GM18505 (cell line): ENCODE measurements around the gene CYB5R4.
"Not testable (repeated sequence)": the region's sequence is repeated elsewhere in the genome, so short reads cannot be mapped to it uniquely, and the experiment has no call there.

ENCODE experiments used
- ATAC-seq: cut with Tn5 transposase; IDR thresholded peaks from one replicate; pipeline ENCODE4 v1.9.1; 2021; ENCODE audit not compliant: unreplicated experiment
- POLR2A ChIP-seq: IDR thresholded peaks from 4 replicates; pipeline ENCODE4 v1.6.1; 2011; ENCODE audit warnings: borderline replicate concordance; ENCODE audit not compliant: insufficient read depth, insufficient read length; ENCODE audit errors: extremely low read depth

The CYB5R4 gene

GRCh38 chr6:83908813-83909212, 49.3 kb downstream of the CYB5R4 start:
- no peak for TF ChIP-seq POLR2A
- no peak for ATAC-seq

DNA sequence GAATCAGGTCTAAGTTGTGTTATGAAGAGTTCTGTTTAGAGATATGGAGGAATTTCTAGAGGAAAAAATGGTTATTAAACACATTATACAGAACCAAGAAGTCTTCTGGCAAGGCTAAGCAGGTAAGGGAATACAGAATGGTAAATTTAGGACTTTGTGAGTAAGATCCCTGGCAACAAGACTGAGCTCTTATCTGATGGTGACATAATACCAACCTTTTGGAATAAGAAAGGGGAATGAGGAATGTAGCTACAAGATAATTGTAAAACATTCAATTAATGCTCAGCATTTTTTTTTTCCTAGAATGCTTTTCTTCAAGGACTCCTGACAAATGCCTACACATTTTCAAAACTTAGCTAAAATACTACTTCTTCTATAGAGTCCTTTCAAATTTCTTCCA, 51.8 kb downstream of the CYB5R4 start:
- no peak for TF ChIP-seq POLR2A
- no peak for ATAC-seq

GRCh38 chr6:83914953-83915352, 55.5 kb downstream of the CYB5R4 start:
- no peak for TF ChIP-seq POLR2A
- ATAC-seq: no peak

GRCh38 chr6:83917001-83917400, 57.5 kb downstream of the CYB5R4 start:
- no peak for ATAC-seq
- TF ChIP-seq POLR2A: no peak

DNA sequence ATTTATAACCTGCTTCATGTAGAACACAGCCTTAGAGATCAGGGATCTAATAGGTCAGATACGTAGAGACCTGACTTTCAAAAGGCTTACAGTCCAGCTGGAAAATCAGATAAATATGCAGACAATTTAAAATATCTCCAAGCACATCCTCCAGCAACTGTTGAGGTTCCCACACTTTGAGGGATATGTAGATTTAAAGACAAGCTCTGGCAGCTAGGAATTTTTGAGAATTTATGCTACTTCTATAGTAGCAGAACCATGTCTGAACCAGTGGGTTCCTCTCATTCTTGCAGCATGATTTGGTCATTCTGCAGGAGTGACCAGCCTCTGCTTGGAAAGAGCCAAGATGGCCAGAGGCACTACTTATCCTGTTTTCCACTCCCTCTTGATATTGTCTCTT, 60.5 kb downstream of the CYB5R4 start:
- no peak for ATAC-seq
- no peak for TF ChIP-seq POLR2A

DNA sequence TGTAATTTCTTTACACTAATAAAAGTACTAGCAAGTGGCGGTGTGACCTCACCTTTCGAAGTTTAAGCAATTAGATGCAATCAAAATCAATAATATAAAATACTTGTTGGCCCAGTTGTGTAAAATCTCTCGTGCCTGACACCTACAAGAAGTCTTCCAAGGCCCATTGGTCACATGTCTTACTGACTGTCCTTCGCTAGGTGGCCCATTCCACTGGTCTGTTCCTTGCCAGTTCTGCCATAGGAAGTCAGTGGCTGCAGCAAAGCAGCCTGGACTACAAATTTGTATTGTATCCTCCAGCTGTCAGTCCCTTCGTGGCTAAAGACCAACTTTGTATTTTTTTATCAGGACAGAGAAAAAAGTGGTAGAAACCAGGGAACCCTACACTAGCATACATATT, 61.8 kb downstream of the CYB5R4 start:
- no peak for ATAC-seq

GRCh38 chr6:83927470-83927869, 68.0 kb downstream of the CYB5R4 start:
- ATAC-seq: no peak
- TF ChIP-seq POLR2A: no peak

More for the DNA sequence above, 61.8 kb downstream of the CYB5R4 start:
- TF ChIP-seq POLR2A: no peak

DNA sequence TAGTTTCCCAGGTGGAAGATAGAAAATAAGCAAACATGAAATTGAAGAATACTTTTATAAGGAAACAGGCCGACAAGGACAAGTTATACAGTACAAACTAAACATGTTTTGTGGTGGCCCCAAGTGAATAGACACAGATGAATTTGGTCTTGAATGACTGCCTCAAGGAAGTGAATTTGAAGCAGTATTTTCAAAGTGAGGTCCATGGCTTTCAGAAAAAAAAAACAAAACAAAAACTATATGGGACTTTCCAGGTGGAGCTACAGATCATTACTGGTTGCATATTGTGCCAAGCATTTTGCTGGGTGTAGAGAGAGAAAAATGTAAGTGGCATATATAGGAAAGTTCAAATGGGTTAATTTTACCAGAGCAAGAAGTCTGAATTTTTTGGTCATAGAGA, 68.8 kb downstream of the CYB5R4 start:
- no peak for TF ChIP-seq POLR2A
- no peak for ATAC-seq

DNA sequence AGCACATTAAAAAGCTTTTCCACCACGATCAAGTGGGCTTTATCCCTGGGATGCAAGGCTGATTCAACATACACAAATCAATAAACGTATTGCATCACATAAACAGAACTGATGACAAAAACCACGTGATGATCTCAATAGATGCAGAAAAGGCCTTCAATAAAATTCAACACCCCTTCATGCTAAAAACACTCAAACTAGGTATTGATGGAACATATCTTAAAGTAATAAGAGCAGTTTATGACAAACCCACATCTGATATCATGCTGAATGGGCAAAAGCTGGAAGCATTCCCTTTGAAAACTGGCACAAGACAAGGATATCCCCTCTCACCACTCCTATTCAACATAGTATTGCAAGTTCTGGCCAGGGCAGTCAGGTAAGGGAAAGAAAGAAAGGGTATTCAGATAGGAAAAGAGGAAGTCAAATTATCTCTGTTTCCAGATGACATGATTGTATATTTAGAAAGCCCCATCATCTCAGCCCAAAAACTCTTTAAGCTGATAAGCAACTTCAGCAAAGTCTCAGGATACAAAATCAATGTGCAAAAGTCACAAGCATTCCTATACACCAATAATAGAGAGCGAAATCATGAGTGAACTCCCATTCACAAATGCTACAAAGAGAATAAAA, 86.8 kb downstream of the CYB5R4 start:
- ATAC-seq: not testable (repeated sequence)

DNA sequence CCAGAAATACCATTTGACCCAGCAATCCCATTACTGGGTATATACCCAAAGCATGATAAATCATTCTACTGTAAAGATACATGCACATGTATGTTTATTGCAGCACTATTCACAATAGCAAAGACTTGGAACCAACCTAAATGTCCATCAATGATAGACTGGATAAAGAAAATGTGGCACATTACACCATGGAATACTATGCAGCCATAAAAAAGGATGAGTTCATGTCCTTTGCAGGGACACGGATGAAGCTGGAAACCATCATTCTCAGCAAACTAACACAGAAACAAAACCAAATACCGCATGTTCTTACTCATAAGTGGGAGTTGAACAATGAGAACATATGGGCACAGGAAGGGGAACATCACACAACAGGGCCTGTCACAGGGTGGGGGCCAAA, 88.5 kb downstream of the CYB5R4 start:
- not testable (repeated sequence) for ATAC-seq

DNA sequence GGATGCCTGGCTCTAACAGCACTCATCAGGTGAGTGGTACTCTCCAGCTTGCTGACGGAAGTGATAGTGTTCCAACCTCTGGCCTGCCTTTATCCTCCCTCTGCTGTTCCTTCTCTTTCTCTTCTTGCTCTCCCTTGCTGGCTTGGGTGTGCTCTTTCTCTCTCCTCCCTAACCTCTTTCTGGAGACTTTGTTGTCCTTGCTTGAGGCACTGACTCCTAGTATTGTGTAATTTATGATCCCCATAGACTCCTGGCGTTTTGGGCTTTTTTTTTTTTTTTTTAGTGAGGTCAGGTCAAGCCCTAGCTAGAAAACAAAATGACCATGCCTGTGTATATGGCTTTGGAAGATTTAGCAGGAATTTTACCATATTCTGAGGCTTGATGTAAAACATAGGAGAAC, 89.4 kb downstream of the CYB5R4 start:
- no peak for TF ChIP-seq POLR2A
- no peak for ATAC-seq

- not testable (repeated sequence) for ATAC-seq
These were observed 91.9 kb downstream of the CYB5R4 start for GRCh38 chr6:83951423-83951822.

- ATAC-seq: no peak
- TF ChIP-seq POLR2A: no peak
These were observed 93.3 kb downstream of the CYB5R4 start for GRCh38 chr6:83952830-83953229.

DNA sequence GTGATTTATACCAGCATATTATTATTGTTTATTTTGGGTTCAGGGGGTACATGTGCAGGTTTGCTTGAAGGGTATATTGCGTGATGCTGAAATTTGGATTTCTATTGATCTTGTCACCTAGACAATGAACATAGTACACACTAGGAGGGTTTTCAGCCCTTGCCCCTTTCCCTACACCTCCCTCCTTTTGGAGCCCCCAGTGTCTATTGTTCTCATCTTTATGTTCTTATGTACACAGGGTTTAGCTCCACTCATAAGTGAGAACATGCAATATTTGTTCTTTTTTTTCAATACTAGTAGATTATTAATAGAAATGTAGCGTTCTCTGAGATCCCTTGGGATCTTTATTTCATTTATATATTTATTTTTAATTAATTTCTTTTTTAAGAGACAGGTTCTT, 94.9 kb downstream of the CYB5R4 start:
- ATAC-seq: no peak
- TF ChIP-seq POLR2A: no peak

- no peak for ATAC-seq
- no peak for TF ChIP-seq POLR2A
These were observed 98.8 kb downstream of the CYB5R4 start for GRCh38 chr6:83958241-83958685.

GRCh38 chr6:83960664-83961063, 101.2 kb downstream of the CYB5R4 start:
- ATAC-seq: no peak
- TF ChIP-seq POLR2A: no peak

DNA sequence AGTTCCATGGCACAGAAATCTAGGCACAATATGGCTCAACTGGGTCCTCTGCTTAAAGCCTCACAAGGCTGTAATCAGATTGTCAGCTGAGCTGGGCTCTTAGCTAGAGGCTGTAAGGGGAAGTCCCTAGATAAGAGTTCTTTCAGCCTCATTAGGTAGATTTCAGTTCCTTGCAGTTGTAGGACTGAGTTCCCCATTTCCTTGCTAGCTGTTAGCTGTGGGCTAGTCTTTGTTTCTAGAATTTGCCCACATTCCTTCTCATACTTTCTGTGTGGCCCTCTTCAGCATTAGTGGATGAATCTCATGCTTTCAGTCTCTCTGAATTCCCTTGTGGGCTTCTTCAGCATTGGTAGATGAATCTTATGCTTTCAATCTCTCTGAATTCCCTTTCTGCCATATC, 103.1 kb downstream of the CYB5R4 start:
- TF ChIP-seq POLR2A: no peak

More for the DNA sequence above, 103.1 kb downstream of the CYB5R4 start:
- ATAC-seq: peak; percentile 92
